Measurements from ENCODE around the gene RPGRIP1L. TPM values are rescaled to one million over a fixed set of nuclear protein-coding genes. Genes with fewer than 3 reads are reported as not detected.

Gene RPGRIP1L
- total RNA-seq, 2 donors from 2014 or later: 6.1 to 12.1 TPM

- Histone ChIP-seq H3K4me3 (no peak overlapping the region), H3K9me3 (no peaks in the 10 kb centered on the region), H3K4me1 (replicated peaks) (no peaks in the 10 kb centered on the region), H3K27me3 (replicated peaks; ENCODE audit: insufficient read depth) (no peaks in the 10 kb centered on the region), H3K27ac (no peak overlapping the region), H3K36me3 (no peaks in the 10 kb centered on the region)
- no peak for DNase-seq (ENCODE audit: low spot score)
- WGBS: 90% methylated on average over 3 of the region's 3 CpGs
- intact Hi-C loops (cut with DNase I): no loop called here
- TF ChIP-seq POLR2AphosphoS5 (IDR thresholded peaks at IDR 0.05) (no peak), POLR2A (IDR thresholded peaks at IDR 0.05) (no peak), CTCF (IDR thresholded peaks at IDR 0.05) (no peak)
These were observed 36.8 kb downstream of the RPGRIP1L start for GRCh38 chr16:53666786-53667415.

- 55% methylated on average over 7 of the region's 7 CpGs for WGBS
- Histone ChIP-seq H3K27me3 (replicated peaks; ENCODE audit: insufficient read depth) (no peaks in the 10 kb centered on the region), H3K4me1 (replicated peaks) (no peaks in the 10 kb centered on the region), H3K4me3 (no peak overlapping the region), H3K27ac (no peak overlapping the region), H3K36me3 (no peaks in the 10 kb centered on the region), H3K9me3 (no peaks in the 10 kb centered on the region)
- intact Hi-C loops (cut with DNase I): no loop called here
- TF ChIP-seq POLR2AphosphoS5 (IDR thresholded peaks at IDR 0.05) (no peak), CTCF (IDR thresholded peaks at IDR 0.05) (no peak), POLR2A (IDR thresholded peaks at IDR 0.05) (no peak)
- no peak for DNase-seq (ENCODE audit: low spot score)
These were observed 38.8 kb downstream of the RPGRIP1L start for GRCh38 chr16:53664724-53665345.

GRCh38 chr16:53662072-53662471 is 41.6 kb downstream of the RPGRIP1L start:
- no peaks in the 10 kb centered on the region for H3K36me3 ChIP-seq
- no peak overlapping the region for H3K27ac ChIP-seq
- DNase-seq (ENCODE audit: low spot score): no peak
- no peaks in the 10 kb centered on the region for H3K9me3 ChIP-seq
- no peaks in the 10 kb centered on the region for H3K4me1 ChIP-seq (replicated peaks)
- TF ChIP-seq POLR2A (IDR thresholded peaks at IDR 0.05) (no peak), POLR2AphosphoS5 (IDR thresholded peaks at IDR 0.05) (no peak), CTCF (IDR thresholded peaks at IDR 0.05) (no peak)
- H3K27me3 ChIP-seq (replicated peaks; ENCODE audit: insufficient read depth): no peaks in the 10 kb centered on the region
- WGBS: 96% methylated on average over 1 of the region's 1 CpG
- intact Hi-C loops (cut with DNase I): no loop called here
- H3K4me3 ChIP-seq: no peak overlapping the region

GRCh38 chr16:53654946-53655345 is 48.7 kb downstream of the RPGRIP1L start:
- intact Hi-C loops (cut with DNase I): no loop called here
- 91% methylated on average over 2 of the region's 2 CpGs for WGBS
- no peak overlapping the region for H3K27ac ChIP-seq
- H3K27me3 ChIP-seq (replicated peaks; ENCODE audit: insufficient read depth): no peaks in the 10 kb centered on the region
- H3K4me1 ChIP-seq (replicated peaks): no peaks in the 10 kb centered on the region
- no peak overlapping the region for H3K4me3 ChIP-seq
- H3K9me3 ChIP-seq: no peaks in the 10 kb centered on the region
- DNase-seq (ENCODE audit: low spot score): no peak
- H3K36me3 ChIP-seq: no peaks in the 10 kb centered on the region
- TF ChIP-seq POLR2A (IDR thresholded peaks at IDR 0.05): no peak
- TF ChIP-seq POLR2AphosphoS5 (IDR thresholded peaks at IDR 0.05): no peak
- no peak for TF ChIP-seq CTCF (IDR thresholded peaks at IDR 0.05)

- 95% methylated on average over 2 of the region's 2 CpGs for WGBS
- H3K36me3 ChIP-seq: no peaks in the 10 kb centered on the region
- no peak overlapping the region for H3K27ac ChIP-seq
- intact Hi-C loops (cut with DNase I): no loop called here
- H3K27me3 ChIP-seq (replicated peaks; ENCODE audit: insufficient read depth): no peaks in the 10 kb centered on the region
- no peak for TF ChIP-seq CTCF (IDR thresholded peaks at IDR 0.05)
- no peak for TF ChIP-seq POLR2A (IDR thresholded peaks at IDR 0.05)
- TF ChIP-seq POLR2AphosphoS5 (IDR thresholded peaks at IDR 0.05): no peak
- no peak for DNase-seq (ENCODE audit: low spot score)
- no peak overlapping the region for H3K4me3 ChIP-seq
- no peaks in the 10 kb centered on the region for H3K9me3 ChIP-seq
- H3K4me1 ChIP-seq (replicated peaks): no peaks in the 10 kb centered on the region
These were observed 52.3 kb downstream of the RPGRIP1L start for GRCh38 chr16:53651357-53651756.

All from prostate gland (tissue), 2 donors.